ENCODE measurements around the gene ACOT8. TPM values are rescaled to one million over a fixed set of nuclear protein-coding genes. Genes with fewer than 3 reads are reported as not detected.

The ACOT8 gene
- total RNA-seq, 1 experiment from 2014 or later = 37.9 TPM

DNA sequence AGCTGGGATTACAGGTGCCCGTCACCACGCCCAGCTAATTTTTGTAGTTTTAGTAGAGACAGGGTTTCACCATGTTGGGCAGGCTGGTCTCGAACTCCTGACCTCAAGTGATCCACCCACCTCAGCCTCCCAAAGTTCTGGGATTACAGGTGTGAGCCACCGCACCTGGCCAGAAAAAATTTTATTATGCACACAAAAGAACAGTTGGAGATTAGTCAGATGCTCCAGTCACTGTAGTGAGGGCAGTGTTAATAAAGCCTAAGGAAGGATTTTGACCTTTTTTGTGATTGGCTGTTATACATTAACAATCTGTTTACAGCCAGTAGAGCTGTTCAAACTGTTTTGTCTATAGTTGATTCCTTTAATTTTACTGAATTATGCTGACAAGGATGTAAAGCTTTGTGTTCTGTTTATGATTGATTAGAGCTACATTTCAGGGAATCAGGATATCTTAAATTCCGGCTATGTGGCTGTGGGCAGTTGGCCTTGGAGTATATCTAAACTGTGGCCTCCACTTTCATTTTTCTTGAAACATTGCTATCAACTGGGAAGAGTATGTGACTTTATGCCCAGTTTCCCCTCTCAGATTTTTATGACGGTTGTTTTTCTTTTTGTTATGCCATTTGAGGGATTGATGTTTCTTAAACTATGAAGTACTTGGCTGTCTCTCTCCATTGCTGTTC is 10.1 kb upstream of the ACOT8 start:
- Mint-ChIP-seq H3K9me3 (ENCODE audit: low read depth, unreplicated experiment) (no peaks in the 10 kb centered on the region), H3K36me3 (ENCODE audit: insufficient read depth, unreplicated experiment) (no peaks in the 10 kb centered on the region), H3K4me3 (ENCODE audit: low read depth, unreplicated experiment) (no peak overlapping the region), H3K27ac (ENCODE audit: unreplicated experiment) (peak overlapping the region; percentile 29), H3K4me1 (ENCODE audit: low read depth, unreplicated experiment) (peaks cover 14% of the 10 kb centered on the region), H3K27me3 (ENCODE audit: unreplicated experiment) (no peaks in the 10 kb centered on the region)
- no peak for DNase-seq
- intact Hi-C loops (cut with micrococcal nuclease; ENCODE audit: unreplicated experiment) = no loop called here
- CTCF ChIA-PET = interaction anchor here (0.9 to 1.0 kb wide), 2 partner anchors 11 to 14 kb away, joined by 3 to 4 read pairs; partner anchors contain the start of gene ZSWIM1
- no TSS peak for BruUV-seq (replicated peaks)
- TF ChIP-seq, protein P1, sequence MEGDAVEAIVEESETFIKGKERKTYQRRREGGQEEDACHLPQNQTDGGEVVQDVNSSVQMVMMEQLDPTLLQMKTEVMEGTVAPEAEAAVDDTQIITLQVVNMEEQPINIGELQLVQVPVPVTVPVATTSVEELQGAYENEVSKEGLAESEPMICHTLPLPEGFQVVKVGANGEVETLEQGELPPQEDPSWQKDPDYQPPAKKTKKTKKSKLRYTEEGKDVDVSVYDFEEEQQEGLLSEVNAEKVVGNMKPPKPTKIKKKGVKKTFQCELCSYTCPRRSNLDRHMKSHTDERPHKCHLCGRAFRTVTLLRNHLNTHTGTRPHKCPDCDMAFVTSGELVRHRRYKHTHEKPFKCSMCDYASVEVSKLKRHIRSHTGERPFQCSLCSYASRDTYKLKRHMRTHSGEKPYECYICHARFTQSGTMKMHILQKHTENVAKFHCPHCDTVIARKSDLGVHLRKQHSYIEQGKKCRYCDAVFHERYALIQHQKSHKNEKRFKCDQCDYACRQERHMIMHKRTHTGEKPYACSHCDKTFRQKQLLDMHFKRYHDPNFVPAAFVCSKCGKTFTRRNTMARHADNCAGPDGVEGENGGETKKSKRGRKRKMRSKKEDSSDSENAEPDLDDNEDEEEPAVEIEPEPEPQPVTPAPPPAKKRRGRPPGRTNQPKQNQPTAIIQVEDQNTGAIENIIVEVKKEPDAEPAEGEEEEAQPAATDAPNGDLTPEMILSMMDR (IDR thresholded peaks at IDR 0.05; ENCODE audit: unreplicated experiment) = no peak

DNA sequence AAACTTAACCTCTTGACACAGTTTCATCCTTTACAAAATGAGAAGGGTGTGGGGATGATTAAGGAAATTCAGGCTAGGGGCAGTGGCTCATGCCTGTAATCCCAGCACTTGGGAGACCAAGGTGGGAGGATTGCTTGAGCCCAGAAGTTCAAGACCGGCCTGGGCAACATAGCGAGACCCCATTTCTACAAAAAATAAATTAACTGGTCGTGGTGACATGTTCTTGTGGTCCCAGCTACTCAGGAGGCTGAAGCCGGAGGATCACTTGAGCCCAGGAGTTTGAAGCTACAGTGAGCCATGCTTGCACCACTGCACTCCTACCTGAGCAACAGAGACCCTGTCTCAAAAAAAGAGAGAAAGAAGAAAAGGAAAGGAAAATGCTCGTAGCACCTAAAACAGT is 9.3 kb upstream of the ACOT8 start:
- H3K27ac Mint-ChIP-seq (ENCODE audit: unreplicated experiment) = no peak overlapping the region
- H3K27me3 Mint-ChIP-seq (ENCODE audit: unreplicated experiment) = no peaks in the 10 kb centered on the region
- no peaks in the 10 kb centered on the region for H3K9me3 Mint-ChIP-seq (ENCODE audit: low read depth, unreplicated experiment)
- DNase-seq = no peak
- intact Hi-C loops (cut with micrococcal nuclease; ENCODE audit: unreplicated experiment) = no loop called here
- no peaks in the 10 kb centered on the region for H3K36me3 Mint-ChIP-seq (ENCODE audit: insufficient read depth, unreplicated experiment)
- no TSS peak for BruUV-seq (replicated peaks)
- TF ChIP-seq, protein P1 (IDR thresholded peaks at IDR 0.05; ENCODE audit: unreplicated experiment) = no peak
- CTCF ChIA-PET = interaction anchor here (0.7 to 0.9 kb wide), 2 partner anchors 24 to 39 kb away, joined by 3 read pairs; no protein-coding TSS in a partner anchor
- no peak overlapping the region for H3K4me3 Mint-ChIP-seq (ENCODE audit: low read depth, unreplicated experiment)
- peaks cover 11% of the 10 kb centered on the region for H3K4me1 Mint-ChIP-seq (ENCODE audit: low read depth, unreplicated experiment)

DNA sequence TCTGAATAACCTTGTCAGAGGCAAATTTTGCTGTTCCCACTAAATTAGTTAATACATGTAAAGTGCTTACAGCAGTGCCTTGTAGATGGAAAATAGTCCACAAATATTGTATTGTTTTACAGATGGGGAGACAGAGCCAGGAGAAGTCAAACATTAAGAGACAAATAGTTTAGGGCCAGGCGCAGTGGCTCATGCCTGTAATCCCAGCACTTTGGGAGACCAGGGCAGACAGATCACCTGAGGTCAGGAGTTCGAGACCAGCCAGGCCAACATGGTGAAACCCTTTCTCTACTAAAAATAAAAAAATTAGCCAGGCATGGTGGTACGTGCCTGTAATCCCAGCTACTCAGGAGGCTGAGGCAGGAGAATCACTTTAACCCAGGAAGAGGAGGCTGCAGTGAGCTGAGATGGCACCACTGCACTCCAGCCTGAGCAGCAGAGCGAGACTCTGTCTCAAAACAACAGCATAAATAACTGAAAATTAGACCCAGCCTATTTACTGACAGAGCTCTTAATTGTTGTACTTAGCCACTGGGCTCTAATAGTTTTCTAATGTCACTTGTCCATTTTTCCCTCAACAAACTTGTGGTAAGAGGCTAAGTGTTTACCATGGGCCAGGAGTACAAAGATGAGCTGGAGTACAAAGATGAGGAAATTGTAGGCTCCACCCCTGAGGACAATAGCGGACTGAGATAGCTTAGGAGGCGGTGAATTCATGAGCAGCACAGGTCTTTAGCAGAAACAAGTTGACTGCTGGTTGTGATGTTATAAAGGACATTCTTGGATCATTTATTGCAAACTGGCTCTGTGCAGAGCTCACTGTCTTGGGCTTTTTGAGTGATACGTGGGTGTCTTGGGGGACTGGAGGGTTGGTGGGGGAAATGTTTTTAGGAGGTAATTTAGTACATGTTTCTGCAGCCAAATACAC is 6.6 kb upstream of the ACOT8 start:
- DNase-seq = no peak
- H3K27ac Mint-ChIP-seq (ENCODE audit: unreplicated experiment) = no peak overlapping the region
- intact Hi-C loops (cut with micrococcal nuclease; ENCODE audit: unreplicated experiment) = no loop called here
- no peaks in the 10 kb centered on the region for H3K36me3 Mint-ChIP-seq (ENCODE audit: insufficient read depth, unreplicated experiment)
- no peaks in the 10 kb centered on the region for H3K27me3 Mint-ChIP-seq (ENCODE audit: unreplicated experiment)
- peaks cover 3% of the 10 kb centered on the region for H3K9me3 Mint-ChIP-seq (ENCODE audit: low read depth, unreplicated experiment)
- BruUV-seq (replicated peaks) = no TSS peak
- H3K4me3 Mint-ChIP-seq (ENCODE audit: low read depth, unreplicated experiment) = no peak overlapping the region
- TF ChIP-seq, protein P1 (IDR thresholded peaks at IDR 0.05; ENCODE audit: unreplicated experiment) = no peak
- H3K4me1 Mint-ChIP-seq (ENCODE audit: low read depth, unreplicated experiment) = peaks cover 36% of the 10 kb centered on the region
- CTCF ChIA-PET = interaction anchor here (1.3 kb wide), 1 partner anchor 8 kb away, joined by 3 read pairs; no protein-coding TSS in a partner anchor

DNA sequence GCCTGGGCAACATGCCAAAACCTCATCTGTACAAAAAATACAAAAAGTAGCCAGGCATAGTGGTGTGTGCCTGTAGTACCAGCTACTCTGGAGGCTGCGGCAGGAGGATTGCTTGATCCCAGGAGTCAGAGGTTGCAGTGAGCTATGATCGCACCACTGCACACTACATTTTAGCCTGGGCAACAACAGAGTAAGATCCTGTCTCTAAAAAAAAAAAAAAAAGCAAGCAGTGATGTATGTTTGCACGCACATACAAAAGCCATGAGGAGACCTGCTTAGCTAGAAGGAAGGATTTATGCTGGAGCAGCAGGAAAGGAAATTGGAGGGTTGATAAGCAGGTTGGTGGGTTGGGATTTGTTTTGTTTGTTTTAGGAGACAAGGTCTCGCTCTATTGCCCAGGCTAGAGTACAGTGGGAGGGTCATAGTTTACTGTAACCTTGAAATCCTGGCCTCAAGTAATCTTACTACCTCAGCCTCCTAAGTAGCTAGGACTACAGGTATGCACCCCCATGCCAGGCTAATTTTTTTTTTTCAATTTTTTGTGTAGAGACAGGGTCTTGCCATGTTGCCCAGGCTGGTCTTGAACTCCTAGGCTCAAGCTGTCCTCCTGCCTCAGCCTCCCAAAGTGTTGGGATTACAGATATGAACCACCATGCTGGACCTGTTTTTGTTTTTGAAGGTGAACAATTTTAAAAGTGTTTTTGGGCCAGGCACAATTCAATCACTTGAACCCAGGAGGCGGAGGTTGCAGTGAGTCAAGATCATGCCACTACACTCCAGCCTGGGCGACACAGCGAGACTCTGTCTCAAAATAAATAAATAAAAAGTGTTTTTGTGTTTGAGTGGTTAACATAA is 4.3 kb upstream of the ACOT8 start:
- DNase-seq = peak; percentile 30
- Mint-ChIP-seq H3K4me3 (ENCODE audit: low read depth, unreplicated experiment) (no peak overlapping the region), H3K27ac (ENCODE audit: unreplicated experiment) (no peak overlapping the region), H3K9me3 (ENCODE audit: low read depth, unreplicated experiment) (peaks cover 3% of the 10 kb centered on the region), H3K4me1 (ENCODE audit: low read depth, unreplicated experiment) (peaks cover 38% of the 10 kb centered on the region), H3K36me3 (ENCODE audit: insufficient read depth, unreplicated experiment) (peaks cover 21% of the 10 kb centered on the region), H3K27me3 (ENCODE audit: unreplicated experiment) (no peaks in the 10 kb centered on the region)
- intact Hi-C loops (cut with micrococcal nuclease; ENCODE audit: unreplicated experiment) = no loop called here
- BruUV-seq (replicated peaks) = no TSS peak
- CTCF ChIA-PET = no interaction called here
- TF ChIP-seq, protein P1 (IDR thresholded peaks at IDR 0.05; ENCODE audit: unreplicated experiment) = no peak

All from Calu3 (cell line).